ENCODE measurements around the gene HABP2.

Gene HABP2

GRCh38 chr10:113555751-113556150 is 2.9 kb downstream of the HABP2 start:
- no peak for DNase-seq (ENCODE audit: low read depth in 2 of 3, low spot score in 2 of 3)

DNA sequence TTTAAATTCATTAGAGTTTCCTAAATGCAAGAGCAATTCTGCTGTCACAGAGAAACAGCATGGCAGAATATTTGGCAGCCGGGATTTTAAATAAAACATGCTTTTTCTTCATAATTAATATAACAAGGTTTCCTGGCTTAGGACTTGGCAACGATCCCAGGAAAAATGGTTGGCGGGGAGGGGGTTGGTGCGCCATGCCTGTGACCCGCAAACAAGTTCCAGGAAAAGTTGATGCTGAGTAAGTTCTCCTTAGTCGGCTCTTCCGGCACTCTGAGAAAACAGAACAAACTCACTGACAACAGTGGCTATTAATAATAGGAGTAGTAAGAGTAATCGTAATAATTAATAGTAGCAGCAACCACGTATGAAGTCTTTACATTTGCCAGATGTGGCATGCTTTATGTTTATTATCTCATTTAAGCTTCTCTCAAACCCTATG is 4.6 kb downstream of the HABP2 start:
- no peak for DNase-seq (ENCODE audit: low read depth in 2 of 3, low spot score in 2 of 3)

DNA sequence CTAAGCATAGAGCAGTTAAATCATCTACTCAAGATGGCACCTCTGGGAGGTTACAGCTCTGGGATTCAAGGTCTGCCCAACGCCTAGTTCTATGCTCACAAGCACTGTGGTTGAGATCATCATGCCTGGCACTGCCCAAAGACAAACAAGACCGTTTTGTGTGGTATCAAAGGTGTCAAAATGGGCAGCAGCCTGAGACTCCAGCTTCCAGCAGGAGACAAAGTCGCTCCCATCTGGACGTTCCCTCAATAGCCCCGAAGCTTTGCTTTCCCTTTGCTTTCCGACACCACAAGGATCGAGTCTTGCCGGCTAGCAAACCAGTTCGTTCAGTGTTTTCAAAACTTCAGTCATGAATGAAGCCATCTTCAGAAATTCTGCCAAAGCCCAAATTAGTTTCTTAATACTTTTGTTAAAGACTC is 5.1 kb downstream of the HABP2 start:
- DNase-seq (ENCODE audit: low read depth in 2 of 3, low spot score in 2 of 3) = no peak

- no peak for DNase-seq (ENCODE audit: low read depth in 2 of 3, low spot score in 2 of 3)
These were observed 7.2 kb downstream of the HABP2 start for GRCh38 chr10:113560071-113560470.

GRCh38 chr10:113561214-113561613 is 8.4 kb downstream of the HABP2 start:
- DNase-seq (ENCODE audit: low read depth in 2 of 3, low spot score in 2 of 3) = no peak

DNA sequence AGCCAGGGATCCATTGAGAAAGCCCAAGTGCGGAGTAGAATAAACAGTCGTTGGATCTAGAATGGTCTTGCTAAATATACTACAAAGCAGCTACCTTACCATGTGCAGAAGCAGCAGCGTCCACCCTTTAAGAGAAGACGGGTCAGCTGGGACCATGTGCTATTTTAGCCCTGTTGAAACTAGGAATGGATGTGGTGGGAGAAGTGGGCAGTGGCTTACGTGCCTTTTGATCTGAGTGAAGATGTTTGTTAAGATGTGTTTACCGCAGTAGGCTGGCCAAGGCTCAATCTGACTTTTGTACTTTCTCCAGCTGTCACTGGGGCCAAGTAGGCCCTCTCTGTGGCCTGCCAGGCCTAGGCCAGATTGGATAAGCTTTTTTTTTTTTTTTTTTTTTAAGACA is 9.2 kb downstream of the HABP2 start:
- DNase-seq (ENCODE audit: low read depth in 2 of 3, low spot score in 2 of 3) = no peak

- no peak for DNase-seq (ENCODE audit: low read depth in 2 of 3, low spot score in 2 of 3)
These were observed 9.9 kb downstream of the HABP2 start for GRCh38 chr10:113562704-113563103.

GRCh38 chr10:113563306-113564088 is 10.6 kb downstream of the HABP2 start:
- peak; percentile 28 to 41 (median 34) for DNase-seq (ENCODE audit: low read depth in 2 of 3, low spot score in 2 of 3)

DNA sequence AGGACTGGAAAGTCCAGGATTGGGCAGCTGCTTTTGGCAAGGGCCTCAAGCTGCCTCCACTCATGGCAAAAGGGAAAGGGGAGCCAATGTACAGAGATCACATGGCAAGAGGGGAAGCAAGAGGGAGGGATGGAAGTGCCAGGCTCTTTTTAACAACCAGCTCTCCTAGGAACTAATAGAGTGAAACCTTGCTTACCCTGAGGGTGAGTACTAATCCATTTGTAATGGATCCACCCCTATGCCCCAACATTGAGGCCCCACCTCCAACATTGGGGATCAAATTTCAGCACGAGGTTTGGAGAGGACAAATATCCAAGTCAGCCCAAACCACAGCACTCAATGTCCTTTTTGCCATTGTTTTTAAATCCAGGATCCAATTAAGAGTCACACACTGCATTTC is 12.5 kb downstream of the HABP2 start:
- DNase-seq (ENCODE audit: low read depth in 2 of 3, low spot score in 2 of 3) = no peak

DNA sequence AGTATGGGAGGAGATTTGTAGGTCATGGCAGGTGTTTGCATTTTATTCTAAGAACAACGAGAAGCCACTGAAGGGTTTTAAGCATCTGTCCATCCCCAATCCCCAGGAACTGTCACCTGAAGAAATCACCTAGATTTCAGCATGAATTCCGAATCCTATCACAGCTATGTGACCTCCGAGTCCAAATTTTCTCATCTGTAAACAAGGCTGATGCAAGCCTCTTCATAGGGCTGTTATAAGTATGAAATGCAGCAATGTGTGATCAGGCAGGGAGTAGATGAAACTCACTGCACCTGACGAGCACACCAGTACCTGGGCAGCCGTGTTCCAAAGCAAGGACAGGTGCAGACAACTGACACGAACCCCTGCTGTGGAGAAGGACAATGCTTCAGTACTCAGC is 14.0 kb downstream of the HABP2 start:
- no peak for DNase-seq (ENCODE audit: low read depth in 2 of 3, low spot score in 2 of 3)

- no peak for DNase-seq (ENCODE audit: low read depth in 2 of 3, low spot score in 2 of 3)
These were observed 16.7 kb downstream of the HABP2 start for GRCh38 chr10:113569576-113569975.

GRCh38 chr10:113572520-113573290 is 19.9 kb downstream of the HABP2 start:
- no peak for DNase-seq (ENCODE audit: low read depth in 2 of 3, low spot score in 2 of 3)

GRCh38 chr10:113573368-113573767 is 20.5 kb downstream of the HABP2 start:
- DNase-seq (ENCODE audit: low read depth in 2 of 3, low spot score in 2 of 3) = no peak

- no peak for DNase-seq (ENCODE audit: low read depth in 2 of 3, low spot score in 2 of 3)
These were observed 24.0 kb downstream of the HABP2 start for GRCh38 chr10:113576852-113577251.

DNA sequence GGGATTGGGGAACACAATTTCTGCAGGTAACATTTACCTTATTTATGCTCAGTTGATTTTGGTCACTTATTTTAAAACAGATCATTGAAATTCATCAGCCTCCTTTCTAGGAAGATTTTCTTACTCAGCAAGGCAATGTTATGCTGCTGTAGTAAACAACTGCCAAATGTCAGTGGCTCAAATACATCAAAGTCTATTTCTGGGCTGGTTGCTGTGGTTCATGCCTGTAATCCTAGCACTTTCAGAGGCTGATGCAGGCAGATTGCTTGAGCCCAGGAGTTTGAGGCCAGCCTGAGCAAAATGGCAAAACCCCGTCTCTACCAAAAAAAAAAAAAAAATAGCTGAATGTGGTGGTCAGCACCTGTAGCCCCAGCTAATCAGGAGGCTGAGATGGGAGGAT is 25.9 kb downstream of the HABP2 start:
- no peak for DNase-seq (ENCODE audit: low read depth in 2 of 3, low spot score in 2 of 3)

GRCh38 chr10:113581092-113581491 is 28.2 kb downstream of the HABP2 start:
- no peak for DNase-seq (ENCODE audit: low read depth in 2 of 3, low spot score in 2 of 3)

DNA sequence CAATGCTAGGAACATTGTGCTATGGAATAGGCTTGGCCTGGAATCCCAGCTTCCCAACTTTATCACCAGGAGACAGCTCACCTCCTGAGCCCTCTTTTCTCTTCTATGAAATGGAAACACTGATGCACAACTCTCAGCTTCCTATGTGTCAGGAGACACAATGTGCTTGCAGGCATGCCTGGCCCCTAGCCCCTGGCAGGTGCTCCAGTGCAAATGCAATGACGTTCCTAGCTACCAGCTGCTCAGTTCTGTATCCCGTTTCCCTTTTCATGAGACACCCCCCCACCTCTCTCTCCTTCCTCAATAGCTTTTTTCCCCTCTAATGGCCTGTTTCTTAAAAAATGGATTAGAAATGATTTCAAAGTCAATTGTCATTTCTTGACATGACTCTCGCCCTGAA is 30.7 kb downstream of the HABP2 start:
- no peak for DNase-seq (ENCODE audit: low read depth in 2 of 3, low spot score in 2 of 3)

- no peak for DNase-seq (ENCODE audit: low read depth in 2 of 3, low spot score in 2 of 3)
These were observed 33.1 kb downstream of the HABP2 start for GRCh38 chr10:113585949-113586348.

DNA sequence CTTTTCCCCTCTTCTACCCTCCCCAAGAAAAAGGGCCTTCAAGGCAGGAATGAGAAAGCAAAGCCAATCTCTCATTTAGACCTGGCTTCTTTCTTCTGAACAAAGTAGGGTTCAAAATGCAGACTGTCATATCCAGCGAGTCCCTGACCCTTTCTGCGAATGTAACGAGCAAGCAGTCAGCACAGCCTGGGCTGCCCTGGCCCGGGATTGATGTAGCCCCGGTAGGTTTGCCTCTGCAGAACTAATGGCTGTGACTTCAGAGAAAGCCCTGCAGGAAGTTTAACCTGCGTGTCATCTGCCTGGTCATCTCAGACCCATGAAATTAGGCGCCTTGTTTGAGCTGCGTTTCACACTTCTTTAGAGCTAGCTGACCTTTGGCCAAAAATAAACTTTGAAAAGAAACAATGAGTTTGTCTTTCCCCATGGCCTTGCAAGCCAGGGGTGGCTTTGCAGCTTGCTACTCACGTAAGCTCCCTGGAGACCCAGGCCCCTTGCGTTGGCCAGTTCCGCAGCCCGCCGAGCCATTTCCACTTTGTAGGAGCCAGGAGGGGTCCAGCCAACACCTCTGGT is 36.4 kb downstream of the HABP2 start:
- DNase-seq (ENCODE audit: low read depth in 2 of 3, low spot score in 2 of 3) = no peak

- DNase-seq (ENCODE audit: low read depth in 2 of 3, low spot score in 2 of 3) = no peak
These were observed 37.7 kb downstream of the HABP2 start for GRCh38 chr10:113590581-113590980.

GRCh38 chr10:113592380-113592779 is 39.5 kb downstream of the HABP2 start:
- DNase-seq (ENCODE audit: low read depth in 2 of 3, low spot score in 2 of 3) = no peak

DNA sequence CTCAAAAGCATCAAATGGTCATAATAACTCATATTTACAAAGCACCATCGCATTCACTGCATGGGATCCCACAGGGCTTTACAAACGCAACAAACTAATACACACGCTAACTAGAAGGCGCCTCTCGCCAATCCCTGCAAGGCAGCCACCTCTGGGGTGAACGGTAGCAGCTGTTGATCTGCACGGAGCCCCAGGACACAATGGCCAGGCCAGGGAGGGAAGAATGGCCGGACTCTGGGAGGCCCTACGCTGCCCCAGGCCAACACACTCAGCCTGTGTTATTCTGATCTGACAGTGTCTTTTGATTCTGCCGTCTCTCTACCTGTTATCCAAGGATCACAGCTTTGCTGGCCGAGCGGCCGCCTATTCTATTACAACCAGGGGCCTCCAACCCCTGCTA is 41.8 kb downstream of the HABP2 start:
- DNase-seq (ENCODE audit: low read depth in 2 of 3, low spot score in 2 of 3) = no peak

All from activated CD8-positive, alpha-beta memory T cell treated with anti-CD3 and anti-CD28 coated beads for 48 hours (primary cell).